AG09309 (cell line): ENCODE measurements around the gene WAPL.
A peak's percentile ranks its signal among the peaks of the same experiment; 100 is the strongest.

ENCODE experiments used
- DNase-seq: peaks from one replicate; pipeline ENCODE4 v3.0.0-alpha.2; 2010; ENCODE audit warnings: low read depth
- H3K4me3 ChIP-seq: 2 replicates; pipeline ENCODE4 v1.5.1; 2011; ENCODE audit warnings: mild to moderate bottlenecking, low read depth, low read length, moderate library complexity; ENCODE audit not compliant: control insufficient read depth
- TF ChIP-seq, protein P1 (sequence below): IDR thresholded peaks from 2 replicates; pipeline ENCODE4 v1.5.1; 2011; ENCODE audit warnings: mild to moderate bottlenecking, low read depth, low read length, inconsistent platforms; ENCODE audit not compliant: insufficient read depth, control insufficient read depth; ENCODE audit errors: missing control alignments

The WAPL gene

GRCh38 chr10:86410542-86411124 lies 111.0 kb downstream of the WAPL start:
- TF ChIP-seq, protein P1, sequence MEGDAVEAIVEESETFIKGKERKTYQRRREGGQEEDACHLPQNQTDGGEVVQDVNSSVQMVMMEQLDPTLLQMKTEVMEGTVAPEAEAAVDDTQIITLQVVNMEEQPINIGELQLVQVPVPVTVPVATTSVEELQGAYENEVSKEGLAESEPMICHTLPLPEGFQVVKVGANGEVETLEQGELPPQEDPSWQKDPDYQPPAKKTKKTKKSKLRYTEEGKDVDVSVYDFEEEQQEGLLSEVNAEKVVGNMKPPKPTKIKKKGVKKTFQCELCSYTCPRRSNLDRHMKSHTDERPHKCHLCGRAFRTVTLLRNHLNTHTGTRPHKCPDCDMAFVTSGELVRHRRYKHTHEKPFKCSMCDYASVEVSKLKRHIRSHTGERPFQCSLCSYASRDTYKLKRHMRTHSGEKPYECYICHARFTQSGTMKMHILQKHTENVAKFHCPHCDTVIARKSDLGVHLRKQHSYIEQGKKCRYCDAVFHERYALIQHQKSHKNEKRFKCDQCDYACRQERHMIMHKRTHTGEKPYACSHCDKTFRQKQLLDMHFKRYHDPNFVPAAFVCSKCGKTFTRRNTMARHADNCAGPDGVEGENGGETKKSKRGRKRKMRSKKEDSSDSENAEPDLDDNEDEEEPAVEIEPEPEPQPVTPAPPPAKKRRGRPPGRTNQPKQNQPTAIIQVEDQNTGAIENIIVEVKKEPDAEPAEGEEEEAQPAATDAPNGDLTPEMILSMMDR = no peak
- peak; percentile 74 for DNase-seq
- no peak overlapping the region for H3K4me3 ChIP-seq

DNA sequence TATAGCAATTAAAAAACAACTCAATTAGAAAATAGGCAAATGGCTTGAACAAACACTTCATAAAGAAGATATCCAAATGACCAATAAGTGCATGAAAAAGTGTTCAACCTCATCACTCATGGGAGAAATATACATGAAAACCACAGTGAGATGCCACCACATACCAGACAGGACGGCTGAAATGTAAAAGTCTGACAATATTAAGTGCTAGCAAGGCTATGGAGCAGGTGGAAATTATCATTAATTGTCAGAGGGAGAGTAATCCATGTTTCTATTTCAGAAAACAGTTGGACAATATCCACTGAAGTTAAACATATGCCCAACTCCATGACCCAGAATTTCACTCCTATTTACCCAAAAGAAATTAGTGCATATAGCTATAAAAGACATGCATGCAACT lies 112.4 kb downstream of the WAPL start:
- no peak overlapping the region for H3K4me3 ChIP-seq
- TF ChIP-seq, protein P1 = no peak
- no peak for DNase-seq

DNA sequence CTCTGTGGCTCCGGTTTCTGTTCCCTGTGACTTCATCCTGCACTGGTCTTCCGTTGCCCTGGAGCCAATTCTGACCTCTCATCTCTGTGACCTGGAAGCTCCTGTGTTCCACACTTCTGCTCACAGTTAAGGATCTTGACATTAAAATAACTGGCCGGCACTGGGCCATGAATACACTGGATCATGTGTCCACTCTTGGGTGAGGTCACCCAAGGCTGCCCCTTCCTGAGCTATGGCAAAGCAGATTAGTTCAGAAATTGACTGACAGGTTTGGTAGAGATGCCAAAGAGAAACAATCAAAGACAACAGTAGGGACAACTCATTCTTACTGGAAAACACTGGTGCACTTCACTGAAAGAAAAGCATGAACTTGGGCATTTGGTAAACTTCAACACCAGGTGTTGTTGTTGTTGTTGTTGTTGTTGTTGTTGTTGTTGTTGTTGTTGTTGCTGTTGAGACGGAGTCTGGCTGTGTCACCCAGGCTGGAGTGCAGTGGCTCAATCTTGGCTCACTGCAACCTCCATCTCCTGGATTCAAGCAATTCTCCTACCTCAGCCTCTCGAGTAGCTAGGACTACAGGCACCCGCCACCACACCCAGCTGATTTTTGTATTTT lies 118.3 kb downstream of the WAPL start:
- TF ChIP-seq, protein P1 = no peak
- no peak for DNase-seq

DNA sequence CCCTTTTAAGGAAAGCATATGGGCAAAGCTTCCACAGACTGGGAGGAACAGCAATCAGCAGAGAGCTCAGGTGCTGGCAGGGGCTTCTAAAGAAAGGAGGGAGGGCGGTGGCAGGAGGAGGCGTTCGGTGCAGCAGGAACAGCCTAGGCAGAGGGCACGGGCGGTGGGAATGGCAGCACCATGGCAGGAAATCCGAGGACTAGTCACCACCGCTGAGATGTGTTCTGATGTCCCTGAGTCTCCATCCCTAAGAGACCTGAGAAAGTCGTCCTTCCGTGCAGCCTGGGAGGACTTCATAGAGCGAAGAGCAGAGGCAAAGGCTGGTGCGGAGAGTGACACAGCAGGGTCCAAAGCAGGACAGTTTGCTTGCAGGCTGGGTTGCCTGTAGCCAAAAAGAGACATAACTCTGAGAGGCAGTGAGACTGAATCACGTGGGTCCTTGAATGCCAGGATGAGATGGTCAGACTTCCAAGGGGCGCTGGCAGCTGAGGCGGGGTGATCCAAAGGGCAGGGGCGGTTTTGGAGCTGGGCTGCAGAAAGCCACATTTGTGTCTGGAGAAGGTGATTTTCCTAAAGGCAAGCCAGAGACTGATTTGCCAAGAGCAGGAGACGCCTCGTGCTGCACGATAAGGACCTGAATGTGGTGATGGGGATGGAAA lies 119.2 kb downstream of the WAPL start:
- DNase-seq = no peak
- TF ChIP-seq, protein P1 = no peak
- peak overlapping the region; percentile 12 for H3K4me3 ChIP-seq

More for the DNA sequence above, 118.3 kb downstream of the WAPL start:
- no peak overlapping the region for H3K4me3 ChIP-seq

GRCh38 chr10:86401588-86402282 lies 119.9 kb downstream of the WAPL start:
- no peak for DNase-seq
- TF ChIP-seq, protein P1 = no peak
- H3K4me3 ChIP-seq = peak overlapping the region; percentile 89

- peak overlapping the region; percentile 89 for H3K4me3 ChIP-seq
- DNase-seq = no peak
- TF ChIP-seq, protein P1 = no peak
These were observed 120.6 kb downstream of the WAPL start for GRCh38 chr10:86400705-86401587.
